ENCODE data around the gene RNF144B. TPM values are rescaled to one million over a fixed set of nuclear protein-coding genes. Genes with fewer than 3 reads are reported as not detected.

The RNF144B gene
- total and polyA plus RNA-seq, 2 of the 13 experiments (the other 11 are each of a cell fraction or from before 2014, with no cell fraction given) = 1.8 to 4.3 TPM

DNA sequence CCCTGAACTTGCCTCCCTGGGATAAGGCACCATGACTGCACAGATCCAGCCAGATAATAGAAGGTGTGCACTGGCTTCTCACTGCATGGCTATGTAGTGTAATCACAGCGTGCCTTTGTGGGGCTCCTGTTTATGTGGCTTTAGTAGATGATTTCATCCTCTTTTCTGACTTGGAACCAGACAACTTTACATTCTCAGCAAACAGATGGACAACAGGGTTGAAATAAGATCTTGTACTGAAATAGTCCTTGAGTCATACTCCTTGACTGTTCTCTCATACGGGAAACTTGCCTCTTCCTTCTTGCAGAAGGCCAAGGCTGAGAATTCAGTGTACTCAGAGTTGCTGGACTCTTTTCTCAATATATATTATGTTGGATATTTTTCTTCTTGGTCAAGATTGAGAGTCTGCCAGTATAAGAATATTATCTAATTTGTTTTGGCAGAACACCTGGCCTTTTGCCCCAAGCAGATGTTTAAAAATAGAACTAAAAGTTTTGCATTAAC, 25.0 kb upstream of the RNF144B start (continued):
- TF ChIP-seq, protein P1, sequence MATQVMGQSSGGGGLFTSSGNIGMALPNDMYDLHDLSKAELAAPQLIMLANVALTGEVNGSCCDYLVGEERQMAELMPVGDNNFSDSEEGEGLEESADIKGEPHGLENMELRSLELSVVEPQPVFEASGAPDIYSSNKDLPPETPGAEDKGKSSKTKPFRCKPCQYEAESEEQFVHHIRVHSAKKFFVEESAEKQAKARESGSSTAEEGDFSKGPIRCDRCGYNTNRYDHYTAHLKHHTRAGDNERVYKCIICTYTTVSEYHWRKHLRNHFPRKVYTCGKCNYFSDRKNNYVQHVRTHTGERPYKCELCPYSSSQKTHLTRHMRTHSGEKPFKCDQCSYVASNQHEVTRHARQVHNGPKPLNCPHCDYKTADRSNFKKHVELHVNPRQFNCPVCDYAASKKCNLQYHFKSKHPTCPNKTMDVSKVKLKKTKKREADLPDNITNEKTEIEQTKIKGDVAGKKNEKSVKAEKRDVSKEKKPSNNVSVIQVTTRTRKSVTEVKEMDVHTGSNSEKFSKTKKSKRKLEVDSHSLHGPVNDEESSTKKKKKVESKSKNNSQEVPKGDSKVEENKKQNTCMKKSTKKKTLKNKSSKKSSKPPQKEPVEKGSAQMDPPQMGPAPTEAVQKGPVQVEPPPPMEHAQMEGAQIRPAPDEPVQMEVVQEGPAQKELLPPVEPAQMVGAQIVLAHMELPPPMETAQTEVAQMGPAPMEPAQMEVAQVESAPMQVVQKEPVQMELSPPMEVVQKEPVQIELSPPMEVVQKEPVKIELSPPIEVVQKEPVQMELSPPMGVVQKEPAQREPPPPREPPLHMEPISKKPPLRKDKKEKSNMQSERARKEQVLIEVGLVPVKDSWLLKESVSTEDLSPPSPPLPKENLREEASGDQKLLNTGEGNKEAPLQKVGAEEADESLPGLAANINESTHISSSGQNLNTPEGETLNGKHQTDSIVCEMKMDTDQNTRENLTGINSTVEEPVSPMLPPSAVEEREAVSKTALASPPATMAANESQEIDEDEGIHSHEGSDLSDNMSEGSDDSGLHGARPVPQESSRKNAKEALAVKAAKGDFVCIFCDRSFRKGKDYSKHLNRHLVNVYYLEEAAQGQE (IDR thresholded peaks at IDR 0.05; ENCODE audit: borderline replicate concordance in 1 of 2, low read depth in 1 of 2, low read length in 2 of 2) = no peak

DNA sequence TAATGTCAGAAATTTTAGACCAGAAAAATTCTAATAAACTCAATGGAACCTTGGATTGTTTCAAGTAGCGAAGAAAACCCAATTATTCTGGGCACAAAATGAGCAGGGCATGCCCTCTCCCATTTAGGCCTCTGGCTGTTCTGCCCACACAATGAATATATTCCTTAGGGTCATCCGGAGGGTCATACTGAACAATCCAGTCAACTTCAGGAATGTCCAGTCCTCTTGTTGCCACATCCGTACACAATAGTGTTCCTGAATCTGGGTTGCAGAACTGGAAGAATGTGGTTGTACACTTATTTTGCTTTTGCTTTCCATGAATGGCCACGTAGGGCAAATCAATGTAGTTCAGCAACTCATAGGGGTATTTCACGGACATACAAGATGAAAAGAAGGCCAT, 23.4 kb upstream of the RNF144B start:
- no peaks in the 10 kb centered on the region for H3K9me3 ChIP-seq (ENCODE audit: low read length)
- ChIA-PET CTCF (ENCODE audit: low intra/inter-chr PET ratio, low total read pairs) (no interaction called here), POLR2A (no interaction called here)
- in situ Hi-C loops (cut with HindIII; ENCODE audit: extremely low pct_ligation_motif_present, low pct_unique_long_range_greater_than_20kb) (no loop called here), intact Hi-C loops (cut with micrococcal nuclease; ENCODE audit: unreplicated experiment) (no loop called here)
- WGBS (ENCODE audit: low lambda C conversion rate) = 6% methylated on average over 5 of the region's 5 CpGs
- no peak overlapping the region for H3K27ac ChIP-seq (ENCODE audit: extremely low read length, insufficient read depth, low read length)
- no peak for DNase-seq (ENCODE audit: low spot score)
- BruUV-seq (replicated peaks) = no TSS peak
- no peak overlapping the region for H3K9ac ChIP-seq (ENCODE audit: insufficient read depth, low read depth, low read length)
- ATAC-seq = no peak
- H3K27me3 ChIP-seq (ENCODE audit: control insufficient read depth in 1 of 2, insufficient read depth in 2 of 2, low read length in 2 of 2) = peaks cover 1 to 4% of the 10 kb centered on the region in 2 experiments; a peak in 1 of 5 replicates
- no peaks in the 10 kb centered on the region for H3K79me2 ChIP-seq (ENCODE audit: insufficient read depth, low read length)
- H4K20me1 ChIP-seq (ENCODE audit: insufficient read depth, low read length) = no peaks in the 10 kb centered on the region
- FAIRE-seq = no peak
- H3K4me2 ChIP-seq (ENCODE audit: low read depth, low read length) = no peak overlapping the region
- H3K4me3 ChIP-seq (replicated peaks in 1 of 3; ENCODE audit: insufficient read depth in 1 of 3, low read depth in 2 of 3, low read length in 3 of 3) = no peak overlapping the region
- no peaks in the 10 kb centered on the region for H3K36me3 ChIP-seq (replicated peaks in 1 of 2; ENCODE audit: control insufficient read depth in 1 of 2, insufficient read depth in 2 of 2, low read length in 2 of 2)
- H3K4me1 ChIP-seq (ENCODE audit: insufficient read depth, low read length) = no peaks in the 10 kb centered on the region
- H2AFZ ChIP-seq (ENCODE audit: low read length) = no peak overlapping the region
- TF ChIP-seq, protein P2, sequence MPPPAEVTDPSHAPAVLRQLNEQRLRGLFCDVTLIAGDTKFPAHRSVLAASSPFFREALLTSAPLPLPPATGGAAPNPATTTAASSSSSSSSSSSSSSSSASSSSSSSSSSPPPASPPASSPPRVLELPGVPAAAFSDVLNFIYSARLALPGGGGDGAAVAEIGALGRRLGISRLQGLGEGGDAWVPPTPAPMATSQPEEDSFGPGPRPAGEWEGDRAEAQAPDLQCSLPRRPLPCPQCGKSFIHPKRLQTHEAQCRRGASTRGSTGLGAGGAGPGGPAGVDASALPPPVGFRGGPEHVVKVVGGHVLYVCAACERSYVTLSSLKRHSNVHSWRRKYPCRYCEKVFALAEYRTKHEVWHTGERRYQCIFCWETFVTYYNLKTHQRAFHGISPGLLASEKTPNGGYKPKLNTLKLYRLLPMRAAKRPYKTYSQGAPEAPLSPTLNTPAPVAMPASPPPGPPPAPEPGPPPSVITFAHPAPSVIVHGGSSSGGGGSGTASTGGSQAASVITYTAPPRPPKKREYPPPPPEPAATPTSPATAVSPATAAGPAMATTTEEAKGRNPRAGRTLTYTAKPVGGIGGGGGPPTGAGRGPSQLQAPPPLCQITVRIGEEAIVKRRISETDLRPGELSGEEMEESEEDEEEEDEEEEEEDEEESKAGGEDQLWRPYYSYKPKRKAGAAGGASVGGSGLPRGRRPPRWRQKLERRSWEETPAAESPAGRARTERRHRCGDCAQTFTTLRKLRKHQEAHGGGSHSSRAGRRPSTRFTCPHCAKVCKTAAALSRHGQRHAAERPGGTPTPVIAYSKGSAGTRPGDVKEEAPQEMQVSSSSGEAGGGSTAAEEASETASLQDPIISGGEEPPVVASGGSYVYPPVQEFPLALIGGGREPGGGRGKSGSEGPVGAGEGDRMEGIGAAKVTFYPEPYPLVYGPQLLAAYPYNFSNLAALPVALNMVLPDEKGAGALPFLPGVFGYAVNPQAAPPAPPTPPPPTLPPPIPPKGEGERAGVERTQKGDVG (CRISPR knock-in tag; IDR thresholded peaks at IDR 0.05; ENCODE audit: borderline replicate concordance) = no peak
- TF ChIP-seq TCF12 (IDR thresholded peaks at IDR 0.05) (no peak), TCF12 (CRISPR knock-in tag; IDR thresholded peaks at IDR 0.05) (no peak), ZNF260 (CRISPR knock-in tag; IDR thresholded peaks at IDR 0.05; ENCODE audit: borderline replicate concordance, low read depth) (no peak), RORA (CRISPR knock-in tag; IDR thresholded peaks at IDR 0.05) (no peak), PPARG (CRISPR knock-in tag; conservative IDR thresholded peaks at IDR 0.05) (no peak), ZNF34 (CRISPR knock-in tag; IDR thresholded peaks at IDR 0.05; ENCODE audit: borderline replicate concordance) (no peak), ZNF570 (CRISPR knock-in tag; IDR thresholded peaks at IDR 0.05; ENCODE audit: borderline replicate concordance) (no peak), NR2F6 (IDR thresholded peaks at IDR 0.05) (no peak), NR2F6 (CRISPR knock-in tag; IDR thresholded peaks at IDR 0.05) (no peak), ZNF253 (CRISPR knock-in tag; IDR thresholded peaks at IDR 0.05; ENCODE audit: borderline replicate concordance) (no peak), SSRP1 (CRISPR knock-in tag; IDR thresholded peaks at IDR 0.05) (no peak), IRX3 (CRISPR knock-in tag; IDR thresholded peaks at IDR 0.05; ENCODE audit: borderline replicate concordance, low read depth) (no peak)
- TF ChIP-seq, protein P3, sequence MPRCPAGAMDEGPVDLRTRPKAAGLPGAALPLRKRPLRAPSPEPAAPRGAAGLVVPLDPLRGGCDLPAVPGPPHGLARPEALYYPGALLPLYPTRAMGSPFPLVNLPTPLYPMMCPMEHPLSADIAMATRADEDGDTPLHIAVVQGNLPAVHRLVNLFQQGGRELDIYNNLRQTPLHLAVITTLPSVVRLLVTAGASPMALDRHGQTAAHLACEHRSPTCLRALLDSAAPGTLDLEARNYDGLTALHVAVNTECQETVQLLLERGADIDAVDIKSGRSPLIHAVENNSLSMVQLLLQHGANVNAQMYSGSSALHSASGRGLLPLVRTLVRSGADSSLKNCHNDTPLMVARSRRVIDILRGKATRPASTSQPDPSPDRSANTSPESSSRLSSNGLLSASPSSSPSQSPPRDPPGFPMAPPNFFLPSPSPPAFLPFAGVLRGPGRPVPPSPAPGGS (CRISPR knock-in tag; IDR thresholded peaks at IDR 0.05) = no peak
